Measurements from ENCODE around the gene SLC15A5. TPM values are rescaled to one million over a fixed set of nuclear protein-coding genes. Genes with fewer than 3 reads are reported as not detected.

SLC15A5 gene, protein sequence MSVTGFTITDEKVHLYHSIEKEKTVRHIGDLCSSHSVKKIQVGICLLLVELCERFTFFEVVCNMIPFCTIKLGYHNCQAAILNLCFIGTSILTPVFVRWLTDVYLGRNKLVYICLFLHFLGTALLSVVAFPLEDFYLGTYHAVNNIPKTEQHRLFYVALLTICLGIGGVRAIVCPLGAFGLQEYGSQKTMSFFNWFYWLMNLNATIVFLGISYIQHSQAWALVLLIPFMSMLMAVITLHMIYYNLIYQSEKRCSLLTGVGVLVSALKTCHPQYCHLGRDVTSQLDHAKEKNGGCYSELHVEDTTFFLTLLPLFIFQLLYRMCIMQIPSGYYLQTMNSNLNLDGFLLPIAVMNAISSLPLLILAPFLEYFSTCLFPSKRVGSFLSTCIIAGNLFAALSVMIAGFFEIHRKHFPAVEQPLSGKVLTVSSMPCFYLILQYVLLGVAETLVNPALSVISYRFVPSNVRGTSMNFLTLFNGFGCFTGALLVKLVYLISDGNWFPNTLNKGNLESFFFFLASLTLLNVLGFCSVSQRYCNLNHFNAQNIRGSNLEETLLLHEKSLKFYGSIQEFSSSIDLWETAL
- total RNA-seq: not detected

DNA sequence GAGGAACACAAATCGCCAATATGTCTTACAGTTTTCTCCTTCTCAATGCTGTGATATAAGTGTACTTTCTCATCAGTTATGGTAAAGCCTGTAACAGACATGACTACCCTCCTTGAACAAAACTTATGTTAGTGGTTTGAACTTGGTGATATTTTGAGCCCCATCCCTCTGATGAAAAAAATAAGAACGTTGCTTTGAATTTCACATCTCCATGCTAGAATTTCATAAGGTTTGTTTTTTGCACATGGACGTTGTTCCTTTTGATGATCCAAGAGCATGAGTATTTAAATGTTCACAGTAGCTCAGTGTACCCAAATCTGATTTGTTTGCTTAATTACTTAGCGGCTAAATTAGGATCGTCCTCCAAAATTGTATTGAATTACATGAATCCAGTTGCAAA is at the start of gene SLC15A5:
SLC15A5 (minus strand) TSS at position 101 of the 400 bp plus-strand sequence; CDS start at position 101, 0 bp downstream.
- no peak for DNase-seq (ENCODE audit: low spot score in 2 of 2)
- H3K36me3 ChIP-seq: no peaks in the 10 kb centered on the region
- H3K4me1 ChIP-seq: no peaks in the 10 kb centered on the region
- no peak within 1 kb of the TSS for H3K27ac ChIP-seq
- intact Hi-C loops (cut with DNase I; ENCODE audit: low total_unique reads): no loop called here
- peaks cover 0 to 6% of the 10 kb centered on the region in 2 donors for H3K9me3 ChIP-seq
- H3K27me3 ChIP-seq: no peaks in the 10 kb centered on the region
- H3K4me3 ChIP-seq: no peak within 1 kb of the TSS
- no peak for TF ChIP-seq POLR2A (IDR thresholded peaks at IDR 0.05)
- TF ChIP-seq POLR2AphosphoS5 (IDR thresholded peaks at IDR 0.05): no peak
- TF ChIP-seq, protein P1, sequence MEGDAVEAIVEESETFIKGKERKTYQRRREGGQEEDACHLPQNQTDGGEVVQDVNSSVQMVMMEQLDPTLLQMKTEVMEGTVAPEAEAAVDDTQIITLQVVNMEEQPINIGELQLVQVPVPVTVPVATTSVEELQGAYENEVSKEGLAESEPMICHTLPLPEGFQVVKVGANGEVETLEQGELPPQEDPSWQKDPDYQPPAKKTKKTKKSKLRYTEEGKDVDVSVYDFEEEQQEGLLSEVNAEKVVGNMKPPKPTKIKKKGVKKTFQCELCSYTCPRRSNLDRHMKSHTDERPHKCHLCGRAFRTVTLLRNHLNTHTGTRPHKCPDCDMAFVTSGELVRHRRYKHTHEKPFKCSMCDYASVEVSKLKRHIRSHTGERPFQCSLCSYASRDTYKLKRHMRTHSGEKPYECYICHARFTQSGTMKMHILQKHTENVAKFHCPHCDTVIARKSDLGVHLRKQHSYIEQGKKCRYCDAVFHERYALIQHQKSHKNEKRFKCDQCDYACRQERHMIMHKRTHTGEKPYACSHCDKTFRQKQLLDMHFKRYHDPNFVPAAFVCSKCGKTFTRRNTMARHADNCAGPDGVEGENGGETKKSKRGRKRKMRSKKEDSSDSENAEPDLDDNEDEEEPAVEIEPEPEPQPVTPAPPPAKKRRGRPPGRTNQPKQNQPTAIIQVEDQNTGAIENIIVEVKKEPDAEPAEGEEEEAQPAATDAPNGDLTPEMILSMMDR (IDR thresholded peaks at IDR 0.05): no peak

DNA sequence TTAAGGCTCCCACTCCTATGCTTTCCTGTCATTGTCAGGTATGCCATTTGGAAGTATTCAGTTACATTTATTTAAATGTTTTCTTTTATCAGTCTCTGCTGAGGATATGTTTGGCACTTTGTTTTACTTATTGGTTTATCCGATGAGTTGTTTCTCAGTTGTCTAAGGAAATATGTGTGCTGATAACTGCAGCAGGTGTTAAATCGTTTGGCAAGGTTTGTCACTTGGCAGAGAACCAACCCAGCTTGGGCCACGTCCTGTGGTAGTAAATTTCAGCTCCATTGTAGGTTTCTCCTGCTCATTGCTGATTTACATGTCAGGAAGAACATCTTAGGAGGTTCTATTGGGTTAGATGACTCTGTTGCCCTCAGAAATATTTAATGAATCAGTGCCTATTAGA is 47.9 kb upstream of the SLC15A5 start:
- H3K4me1 ChIP-seq: no peaks in the 10 kb centered on the region
- H3K4me3 ChIP-seq: no peak overlapping the region
- H3K27ac ChIP-seq: no peak overlapping the region
- H3K9me3 ChIP-seq: peaks cover 0 to 4% of the 10 kb centered on the region in 2 donors
- DNase-seq (ENCODE audit: low spot score in 2 of 2): no peak
- H3K27me3 ChIP-seq: no peaks in the 10 kb centered on the region
- no peaks in the 10 kb centered on the region for H3K36me3 ChIP-seq
- TF ChIP-seq POLR2A (IDR thresholded peaks at IDR 0.05) (no peak), POLR2AphosphoS5 (IDR thresholded peaks at IDR 0.05) (no peak)
- TF ChIP-seq, protein P1 (IDR thresholded peaks at IDR 0.05): no peak
- intact Hi-C loops (cut with DNase I; ENCODE audit: low total_unique reads): no loop called here

DNA sequence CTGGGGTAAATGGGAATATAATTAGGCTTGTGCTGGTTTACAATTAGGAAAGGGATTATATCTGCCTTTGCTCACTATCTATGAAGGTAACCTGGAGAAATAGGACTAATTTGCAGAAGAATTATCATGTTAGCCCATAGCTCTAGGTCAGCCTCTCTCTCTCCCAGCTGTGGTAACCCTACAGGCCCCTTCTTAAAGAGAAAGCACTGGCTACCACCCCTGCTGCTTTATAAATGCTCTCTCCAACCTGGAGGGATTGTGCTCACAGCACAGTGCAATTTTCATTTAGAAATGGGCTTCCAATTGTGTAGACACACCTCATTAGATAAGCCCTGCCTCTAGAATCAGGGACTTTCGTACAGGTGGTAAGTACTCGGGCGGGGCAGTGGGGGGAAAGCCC is 47.3 kb upstream of the SLC15A5 start:
- intact Hi-C loops (cut with DNase I; ENCODE audit: low total_unique reads): no loop called here
- Histone ChIP-seq H3K9me3 (peaks cover 0 to 4% of the 10 kb centered on the region in 2 donors), H3K4me1 (no peaks in the 10 kb centered on the region), H3K27me3 (no peaks in the 10 kb centered on the region), H3K27ac (no peak overlapping the region), H3K4me3 (no peak overlapping the region), H3K36me3 (no peaks in the 10 kb centered on the region)
- DNase-seq (ENCODE audit: low spot score in 2 of 2): no peak
- TF ChIP-seq, protein P1 (IDR thresholded peaks at IDR 0.05): no peak
- TF ChIP-seq POLR2AphosphoS5 (IDR thresholded peaks at IDR 0.05) (no peak), POLR2A (IDR thresholded peaks at IDR 0.05) (no peak)

DNA sequence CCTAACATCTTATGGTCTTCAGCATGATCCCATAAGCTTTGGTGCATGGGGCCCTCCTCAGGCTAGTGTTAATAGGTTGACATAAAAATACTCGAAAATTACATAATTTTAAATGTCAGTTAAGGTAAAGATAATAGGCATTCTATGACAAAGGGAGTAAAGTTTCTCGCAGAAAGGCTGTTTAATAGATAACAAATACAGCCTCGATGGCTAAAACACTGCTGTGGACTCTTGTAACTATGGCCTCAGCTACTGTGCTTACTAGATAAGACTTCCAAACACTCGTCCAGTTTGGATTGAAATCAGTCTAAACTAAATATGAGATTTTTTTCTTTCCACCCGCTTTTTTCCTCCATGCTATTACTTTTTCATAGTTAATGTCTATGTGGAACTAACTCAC is 46.8 kb upstream of the SLC15A5 start:
- no peak overlapping the region for H3K27ac ChIP-seq
- H3K4me1 ChIP-seq: no peaks in the 10 kb centered on the region
- no peak overlapping the region for H3K4me3 ChIP-seq
- peaks cover 0 to 4% of the 10 kb centered on the region in 2 donors for H3K9me3 ChIP-seq
- intact Hi-C loops (cut with DNase I; ENCODE audit: low total_unique reads): no loop called here
- no peak for TF ChIP-seq POLR2A (IDR thresholded peaks at IDR 0.05)
- TF ChIP-seq, protein P1 (IDR thresholded peaks at IDR 0.05): no peak
- H3K27me3 ChIP-seq: no peaks in the 10 kb centered on the region
- H3K36me3 ChIP-seq: no peaks in the 10 kb centered on the region
- no peak for DNase-seq (ENCODE audit: low spot score in 2 of 2)

DNA sequence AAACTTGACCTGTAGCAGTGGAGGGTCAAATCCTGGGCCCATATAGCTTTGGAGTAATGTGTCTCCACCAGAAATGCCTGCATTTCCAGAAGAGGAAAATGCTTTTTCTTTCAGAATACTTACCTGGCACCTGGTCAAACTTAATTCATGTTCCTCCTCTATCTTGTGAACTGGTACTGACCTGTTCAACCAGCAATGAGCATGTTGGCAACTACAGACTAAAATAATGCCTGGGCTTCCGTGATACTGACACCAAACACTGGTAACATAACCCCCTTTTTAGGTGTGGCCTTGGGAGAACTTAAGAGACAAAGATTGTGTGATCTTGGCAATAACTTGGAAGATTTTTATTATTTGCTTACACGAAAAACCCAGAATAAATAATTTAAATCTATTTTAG is 46.2 kb upstream of the SLC15A5 start:
- TF ChIP-seq POLR2AphosphoS5 (IDR thresholded peaks at IDR 0.05): no peak
- TF ChIP-seq, protein P1 (IDR thresholded peaks at IDR 0.05): no peak
- no peak for TF ChIP-seq POLR2A (IDR thresholded peaks at IDR 0.05)
- peaks cover 0 to 4% of the 10 kb centered on the region in 2 donors for H3K9me3 ChIP-seq
- H3K4me3 ChIP-seq: no peak overlapping the region
- no peaks in the 10 kb centered on the region for H3K27me3 ChIP-seq
- intact Hi-C loops (cut with DNase I; ENCODE audit: low total_unique reads): no loop called here
- H3K36me3 ChIP-seq: no peaks in the 10 kb centered on the region
- no peak overlapping the region for H3K27ac ChIP-seq
- no peak for DNase-seq (ENCODE audit: low spot score in 2 of 2)
- no peaks in the 10 kb centered on the region for H3K4me1 ChIP-seq

Measured in breast epithelium (tissue), 4 donors.